ENCODE results near the gene DCUN1D1.

Gene DCUN1D1

DNA sequence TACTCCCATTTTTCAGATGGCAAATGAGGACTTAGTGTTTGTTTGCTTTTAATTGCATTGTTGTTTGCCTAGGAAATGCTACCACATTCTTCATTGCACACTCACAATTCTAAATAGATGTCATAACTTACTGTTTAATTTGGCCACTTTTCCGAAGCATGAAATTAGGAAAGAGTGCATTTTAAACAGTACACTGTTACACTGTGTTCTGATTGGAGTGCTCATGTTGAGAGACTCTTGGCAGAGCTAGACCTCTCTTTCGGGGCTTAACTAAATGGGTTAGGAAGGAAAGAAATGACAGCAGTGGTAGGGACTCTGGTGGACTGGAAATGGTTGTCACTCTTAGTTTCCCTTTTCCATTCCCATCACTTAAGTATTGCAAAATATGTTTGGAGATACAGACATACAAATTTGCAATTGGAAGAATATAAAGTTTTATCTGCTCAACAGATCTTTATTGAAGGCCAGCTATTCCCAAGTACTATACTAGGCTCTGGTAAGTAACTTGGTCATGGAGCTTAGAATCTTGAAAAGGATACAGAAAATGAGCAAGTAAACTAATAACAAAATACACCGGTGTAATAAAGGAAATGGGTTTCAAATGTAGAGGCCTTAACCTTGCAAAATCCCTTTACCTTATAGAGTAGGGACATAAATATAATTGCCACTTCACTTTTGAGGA lies 90.2 kb downstream of the DCUN1D1 start:
- DNase-seq = no peak
